ENCODE data around the gene GPC3. TPM values are rescaled to one million over a fixed set of nuclear protein-coding genes. Genes with fewer than 3 reads are reported as not detected.
"Not testable (repeated sequence)": the region's sequence is repeated elsewhere in the genome, so short reads cannot be mapped to it uniquely, and the experiment has no call there.

The GPC3 gene
- total RNA-seq, 2 experiments from 2014 or later = 0.31 to 0.71 TPM

GRCh38 chrX:133762976-133763548, 222.3 kb downstream of the GPC3 start:
- H3K4me3 Mint-ChIP-seq; H3K27me3 Mint-ChIP-seq (ENCODE audit: low read depth); H3K27ac Mint-ChIP-seq; H3K4me1 Mint-ChIP-seq (ENCODE audit: low read depth); CTCF ChIA-PET; H3K36me3 Mint-ChIP-seq (ENCODE audit: low read depth); POLR2A ChIA-PET; ATAC-seq; H3K9me3 Mint-ChIP-seq (ENCODE audit: insufficient read depth): not testable (repeated sequence)
- DNase-seq = peak; percentile 20

DNA sequence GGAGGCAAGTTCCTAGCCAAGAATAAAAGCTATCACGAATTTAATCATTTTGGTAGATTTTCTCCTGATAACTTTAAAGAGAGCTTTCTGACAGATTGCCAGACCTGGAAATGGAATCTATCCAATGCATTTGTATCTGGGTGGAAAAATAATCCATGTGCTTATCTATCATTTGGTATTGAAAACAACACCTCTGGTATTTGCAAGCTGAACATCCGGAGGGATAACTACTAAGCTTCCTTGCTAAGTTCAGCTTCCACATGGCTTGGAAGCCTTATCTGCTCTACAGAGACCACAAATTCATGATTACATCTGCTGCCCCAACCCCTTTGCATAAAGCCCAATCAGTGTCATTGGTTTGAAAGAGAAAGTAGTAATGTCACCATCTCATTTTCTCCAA, 230.7 kb downstream of the GPC3 start:
- no peak for DNase-seq
- H3K27me3 Mint-ChIP-seq (ENCODE audit: low read depth) = no peaks in the 10 kb centered on the region
- CTCF ChIA-PET = interaction anchor here (1.1 kb wide), 1 partner anchor 9 kb away, joined by 3 read pairs; no protein-coding TSS in a partner anchor

GRCh38 chrX:133749951-133750350, 235.4 kb downstream of the GPC3 start:
- POLR2A ChIA-PET = no interaction called here

More for the DNA sequence above, 230.7 kb downstream of the GPC3 start:
- Mint-ChIP-seq H3K27ac (no peak overlapping the region), H3K4me3 (no peak overlapping the region), H3K9me3 (ENCODE audit: insufficient read depth) (no peaks in the 10 kb centered on the region), H3K4me1 (ENCODE audit: low read depth) (peaks cover 5% of the 10 kb centered on the region), H3K36me3 (ENCODE audit: low read depth) (no peaks in the 10 kb centered on the region)
- POLR2A ChIA-PET = no interaction called here
- ATAC-seq = no peak

GRCh38 chrX:133749370-133749769, 236.0 kb downstream of the GPC3 start:
- ChIA-PET POLR2A (no interaction called here), CTCF (no interaction called here)
- DNase-seq (peak; percentile 20), ATAC-seq (peak; percentile 42)
- Mint-ChIP-seq H3K36me3 (ENCODE audit: low read depth) (no peaks in the 10 kb centered on the region), H3K9me3 (ENCODE audit: insufficient read depth) (no peaks in the 10 kb centered on the region), H3K4me1 (ENCODE audit: low read depth) (peaks cover 28% of the 10 kb centered on the region), H3K4me3 (peak overlapping the region; percentile 7), H3K27ac (peak overlapping the region; percentile 41), H3K27me3 (ENCODE audit: low read depth) (no peaks in the 10 kb centered on the region)

More at GRCh38 chrX:133749951-133750350, 235.4 kb downstream of the GPC3 start:
- Mint-ChIP-seq H3K27me3 (ENCODE audit: low read depth) (no peaks in the 10 kb centered on the region), H3K36me3 (ENCODE audit: low read depth) (no peaks in the 10 kb centered on the region), H3K9me3 (ENCODE audit: insufficient read depth) (no peaks in the 10 kb centered on the region), H3K4me3 (no peak overlapping the region), H3K4me1 (ENCODE audit: low read depth) (peaks cover 28% of the 10 kb centered on the region), H3K27ac (peak overlapping the region; percentile 41)
- CTCF ChIA-PET = no interaction called here
- DNase-seq (no peak), ATAC-seq (no peak)

DNA sequence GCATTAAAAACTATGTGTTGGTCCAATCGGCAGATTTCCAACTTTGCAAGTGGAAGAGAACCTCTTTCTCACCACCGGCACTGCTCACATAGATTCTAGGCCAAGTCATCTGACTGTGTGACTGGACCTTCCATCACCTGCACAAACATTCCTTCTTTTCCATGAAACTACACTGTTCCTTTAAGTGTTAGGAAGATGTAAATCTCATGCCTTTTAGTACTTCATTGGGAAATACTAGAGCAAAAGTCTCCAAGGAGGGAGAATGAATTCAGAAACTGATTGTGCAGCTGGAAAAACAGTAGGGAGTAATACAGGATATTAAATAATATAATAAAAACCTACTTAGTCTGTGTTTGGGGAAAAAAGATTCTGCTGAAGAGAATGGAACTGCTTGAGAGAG, 238.2 kb downstream of the GPC3 start:
- ChIA-PET POLR2A (no interaction called here), CTCF (no interaction called here)
- ATAC-seq (no peak), DNase-seq (no peak)
- H3K4me1 Mint-ChIP-seq (ENCODE audit: low read depth) = peaks cover 30% of the 10 kb centered on the region
- H3K36me3 Mint-ChIP-seq (ENCODE audit: low read depth) = no peaks in the 10 kb centered on the region
- H3K27ac Mint-ChIP-seq = no peak overlapping the region
- no peaks in the 10 kb centered on the region for H3K9me3 Mint-ChIP-seq (ENCODE audit: insufficient read depth)
- no peak overlapping the region for H3K4me3 Mint-ChIP-seq
- no peaks in the 10 kb centered on the region for H3K27me3 Mint-ChIP-seq (ENCODE audit: low read depth)

- no peak for DNase-seq
- Mint-ChIP-seq H3K27me3 (ENCODE audit: low read depth) (no peaks in the 10 kb centered on the region), H3K9me3 (ENCODE audit: insufficient read depth) (no peaks in the 10 kb centered on the region), H3K4me3 (no peak overlapping the region), H3K36me3 (ENCODE audit: low read depth) (no peaks in the 10 kb centered on the region), H3K27ac (no peak overlapping the region), H3K4me1 (ENCODE audit: low read depth) (peaks cover 30% of the 10 kb centered on the region)
- no peak for ATAC-seq
- POLR2A ChIA-PET = no interaction called here
- CTCF ChIA-PET = interaction anchor here (1.4 kb wide), 1 partner anchor 48 kb away, joined by 5 read pairs; no protein-coding TSS in a partner anchor
These were observed 238.8 kb downstream of the GPC3 start for GRCh38 chrX:133746593-133746992.

DNA sequence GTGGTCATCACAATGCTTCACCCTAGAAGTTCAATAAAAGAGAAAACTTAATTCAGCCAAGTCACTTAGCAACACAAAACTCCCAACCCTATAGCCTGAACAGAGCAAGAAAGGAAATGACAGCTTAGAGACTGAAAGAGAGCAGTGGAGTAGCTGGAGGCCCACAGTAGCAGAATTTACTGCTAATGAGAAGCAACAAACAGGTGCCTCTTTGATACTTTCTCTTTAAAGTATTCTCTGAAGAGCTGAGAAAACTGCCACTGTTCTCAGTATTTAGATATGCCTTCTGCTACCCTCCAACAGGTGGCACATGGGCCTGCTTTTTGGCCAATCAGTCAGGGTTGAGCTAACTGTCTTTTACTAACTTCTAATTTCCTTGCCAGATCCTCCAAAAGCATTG, 240.0 kb downstream of the GPC3 start:
- Mint-ChIP-seq H3K27me3 (ENCODE audit: low read depth) (no peaks in the 10 kb centered on the region), H3K9me3 (ENCODE audit: insufficient read depth) (no peaks in the 10 kb centered on the region), H3K4me1 (ENCODE audit: low read depth) (peaks cover 30% of the 10 kb centered on the region), H3K27ac (no peak overlapping the region), H3K4me3 (no peak overlapping the region), H3K36me3 (ENCODE audit: low read depth) (no peaks in the 10 kb centered on the region)
- POLR2A ChIA-PET = no interaction called here
- CTCF ChIA-PET = interaction anchor here (0.7 to 1.4 kb wide), 3 partner anchors 10 to 47 kb away, joined by 3 to 5 read pairs (median 4); no protein-coding TSS in a partner anchor
- DNase-seq (peak; percentile 20), ATAC-seq (no peak)

- no peaks in the 10 kb centered on the region for H3K27me3 Mint-ChIP-seq (ENCODE audit: low read depth)
These were observed 242.6 kb downstream of the GPC3 start for GRCh38 chrX:133742602-133743305.

DNA sequence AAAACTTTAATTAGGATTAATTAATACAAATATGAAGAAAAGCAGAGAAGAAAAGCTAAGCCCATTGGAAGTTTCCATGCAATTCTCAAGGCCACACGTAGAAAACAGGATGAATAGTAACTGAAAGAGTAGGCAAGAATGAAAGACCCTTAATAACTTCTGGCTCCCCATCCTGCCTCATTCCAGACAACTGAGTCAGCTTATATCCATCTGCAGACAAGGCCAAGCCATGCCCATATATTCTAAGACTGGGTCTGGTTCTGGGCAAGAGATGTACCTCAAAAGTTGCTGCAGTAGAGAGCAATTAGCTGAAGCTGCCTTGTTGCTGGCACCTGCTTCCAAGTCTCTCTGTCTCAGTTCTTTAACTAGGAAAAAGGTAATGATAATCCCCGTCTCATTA, 244.1 kb downstream of the GPC3 start:
- ATAC-seq (no peak), DNase-seq (no peak)
- Mint-ChIP-seq H3K4me1 (ENCODE audit: low read depth) (peaks cover 13% of the 10 kb centered on the region), H3K27ac (no peak overlapping the region), H3K9me3 (ENCODE audit: insufficient read depth) (no peaks in the 10 kb centered on the region), H3K4me3 (no peak overlapping the region), H3K36me3 (ENCODE audit: low read depth) (no peaks in the 10 kb centered on the region), H3K27me3 (ENCODE audit: low read depth) (no peaks in the 10 kb centered on the region)
- CTCF ChIA-PET = no interaction called here
- POLR2A ChIA-PET = no interaction called here

More at GRCh38 chrX:133742602-133743305, 242.6 kb downstream of the GPC3 start:
- H3K4me1 Mint-ChIP-seq (ENCODE audit: low read depth) = peaks cover 19% of the 10 kb centered on the region
- no peaks in the 10 kb centered on the region for H3K9me3 Mint-ChIP-seq (ENCODE audit: insufficient read depth)
- ChIA-PET POLR2A (no interaction called here), CTCF (no interaction called here)
- H3K4me3 Mint-ChIP-seq = no peak overlapping the region
- DNase-seq (no peak), ATAC-seq (no peak)
- no peaks in the 10 kb centered on the region for H3K36me3 Mint-ChIP-seq (ENCODE audit: low read depth)
- H3K27ac Mint-ChIP-seq = no peak overlapping the region

- DNase-seq (no peak), ATAC-seq (no peak)
- ChIA-PET POLR2A (no interaction called here), CTCF (no interaction called here)
- no peak overlapping the region for H3K4me3 Mint-ChIP-seq
- no peaks in the 10 kb centered on the region for H3K9me3 Mint-ChIP-seq (ENCODE audit: insufficient read depth)
- no peak overlapping the region for H3K27ac Mint-ChIP-seq
- H3K27me3 Mint-ChIP-seq (ENCODE audit: low read depth) = no peaks in the 10 kb centered on the region
- peaks cover 16% of the 10 kb centered on the region for H3K4me1 Mint-ChIP-seq (ENCODE audit: low read depth)
- H3K36me3 Mint-ChIP-seq (ENCODE audit: low read depth) = no peaks in the 10 kb centered on the region
These were observed 258.8 kb downstream of the GPC3 start for GRCh38 chrX:133726642-133727041.

GRCh38 chrX:133726211-133726630, 259.2 kb downstream of the GPC3 start:
- Mint-ChIP-seq H3K36me3 (ENCODE audit: low read depth) (no peaks in the 10 kb centered on the region), H3K27me3 (ENCODE audit: low read depth) (no peaks in the 10 kb centered on the region), H3K27ac (no peak overlapping the region), H3K4me1 (ENCODE audit: low read depth) (peaks cover 16% of the 10 kb centered on the region), H3K9me3 (ENCODE audit: insufficient read depth) (no peaks in the 10 kb centered on the region), H3K4me3 (no peak overlapping the region)
- ATAC-seq = no peak
- no peak for DNase-seq
- POLR2A ChIA-PET = no interaction called here
- CTCF ChIA-PET = no interaction called here

GRCh38 chrX:133723930-133724329, 261.5 kb downstream of the GPC3 start:
- Mint-ChIP-seq H3K27me3 (ENCODE audit: low read depth) (no peaks in the 10 kb centered on the region), H3K4me1 (ENCODE audit: low read depth) (peaks cover 16% of the 10 kb centered on the region), H3K27ac (no peak overlapping the region), H3K9me3 (ENCODE audit: insufficient read depth) (no peaks in the 10 kb centered on the region), H3K4me3 (no peak overlapping the region), H3K36me3 (ENCODE audit: low read depth) (no peaks in the 10 kb centered on the region)
- no peak for ATAC-seq
- ChIA-PET CTCF (no interaction called here), POLR2A (no interaction called here)
- DNase-seq = no peak

Measured in activated CD8-positive, alpha-beta T cell treated with anti-CD3 and anti-CD28 coated beads, Interleukin-2, amount 10 ng/mL, durations not matched to agents 7 days and 5 days (primary cell).